H9 (cell line): ENCODE measurements around the gene ADAMTS2. TPM values are rescaled to one million over a fixed set of nuclear protein-coding genes. Genes with fewer than 3 reads are reported as not detected.

Experiments
- DNase-seq: peaks from one replicate; pipeline ENCODE4 v3.0.0-alpha.2; 2017
- H2AFZ ChIP-seq: one replicate; pipeline ENCODE4 v1.6.1; 2013; ENCODE audit warnings: mild to moderate bottlenecking, low read length, control low read depth, moderate library complexity
- H2AK5ac ChIP-seq: 2 replicates; pipeline ENCODE4 v1.6.1; 2013; ENCODE audit warnings: low read length, control low read depth, mixed read lengths; ENCODE audit not compliant: insufficient read length
- H2BK120ac ChIP-seq: one replicate; pipeline ENCODE4 v1.6.1; 2013; ENCODE audit warnings: low read depth, mild to moderate bottlenecking, low read length, control low read depth, inconsistent platforms; ENCODE audit not compliant: poor library complexity, severe bottlenecking
- H2BK12ac ChIP-seq: 2 replicates; pipeline ENCODE4 v1.6.1; 2013; ENCODE audit warnings: low read length, control low read depth, mixed read lengths, low read depth; ENCODE audit not compliant: insufficient read length
- H2BK15ac ChIP-seq: 2 replicates; pipeline ENCODE4 v1.6.1; 2013; ENCODE audit warnings: low read depth, low read length, control low read depth
- H2BK20ac ChIP-seq: one replicate; pipeline ENCODE4 v1.6.1; 2013; ENCODE audit warnings: low read depth, mild to moderate bottlenecking, low read length, control low read depth, inconsistent platforms; ENCODE audit not compliant: poor library complexity, severe bottlenecking
- H2BK5ac ChIP-seq: 2 replicates; pipeline ENCODE4 v1.6.1; 2013; ENCODE audit warnings: low read length, control low read depth, mixed read lengths; ENCODE audit not compliant: insufficient read length
- H3K14ac ChIP-seq: 2 replicates; pipeline ENCODE4 v1.6.1; 2013; ENCODE audit warnings: low read length, control low read depth; ENCODE audit not compliant: insufficient read depth
- H3K18ac ChIP-seq: 2 replicates; pipeline ENCODE4 v1.6.1; 2013; ENCODE audit warnings: low read depth, mild to moderate bottlenecking, mixed read lengths, low read length, control low read depth; ENCODE audit not compliant: insufficient read length
- H3K23ac ChIP-seq: 2 replicates; pipeline ENCODE4 v1.6.1; 2013; ENCODE audit warnings: low read length, control low read depth, mixed read lengths, low read depth; ENCODE audit not compliant: insufficient read length
- H3K23me2 ChIP-seq: 2 replicates; pipeline ENCODE4 v1.6.1; 2013; ENCODE audit warnings: low read depth, mild to moderate bottlenecking, mixed read lengths, low read length, control low read depth; ENCODE audit not compliant: insufficient read length, poor library complexity, severe bottlenecking
- H3K27ac ChIP-seq: 2 replicates; pipeline ENCODE4 v1.5.1; 2013; ENCODE audit warnings: low read length, control low read depth, mixed read lengths, low read depth; ENCODE audit not compliant: insufficient read length
- H3K27me3 ChIP-seq: 2 replicates; pipeline ENCODE4 v1.6.1; 2013; ENCODE audit warnings: low read length, control low read depth, inconsistent platforms; ENCODE audit not compliant: insufficient read depth
- H3K4ac ChIP-seq: 2 replicates; pipeline ENCODE4 v1.6.1; 2013; ENCODE audit warnings: low read depth, mild to moderate bottlenecking, control low read depth, inconsistent platforms, low read length, moderate library complexity
- H3K4me1 ChIP-seq: 2 replicates; pipeline ENCODE4 v1.6.1; 2013; ENCODE audit warnings: low read length, control low read depth, inconsistent platforms; ENCODE audit not compliant: insufficient read depth
- H3K4me2 ChIP-seq: 2 replicates; pipeline ENCODE4 v1.6.1; 2013; ENCODE audit warnings: low read length, control low read depth, mixed read lengths; ENCODE audit not compliant: insufficient read length, insufficient read depth
- H3K56ac ChIP-seq: 2 replicates; pipeline ENCODE4 v1.6.1; 2013; ENCODE audit warnings: low read depth, mild to moderate bottlenecking, mixed read lengths, low read length, control low read depth; ENCODE audit not compliant: insufficient read length
- H3K79me1 ChIP-seq: 2 replicates; pipeline ENCODE4 v1.6.1; 2013; ENCODE audit warnings: low read depth, mild to moderate bottlenecking, moderate library complexity, low read length, control low read depth, inconsistent platforms; ENCODE audit not compliant: insufficient read depth, poor library complexity, severe bottlenecking
- H3K79me2 ChIP-seq: 2 replicates; pipeline ENCODE4 v1.6.1; 2013; ENCODE audit warnings: low read length, control low read depth, inconsistent platforms; ENCODE audit not compliant: insufficient read depth
- H3K9ac ChIP-seq: 2 replicates; pipeline ENCODE4 v1.6.1; 2013; ENCODE audit warnings: low read length, control low read depth, mixed read lengths; ENCODE audit not compliant: insufficient read length; ENCODE audit errors: extremely low read depth
- H3K9me3 ChIP-seq: one replicate; pipeline ENCODE4 v1.6.1; 2013; ENCODE audit warnings: low read depth, low read length, inconsistent platforms; ENCODE audit not compliant: control insufficient read depth
- H3T11ph ChIP-seq: one replicate; pipeline ENCODE4 v1.6.1; 2013; ENCODE audit warnings: mild to moderate bottlenecking, low read length, control low read depth, inconsistent platforms
- H4K20me1 ChIP-seq: one replicate; pipeline ENCODE4 v1.6.1; 2013; ENCODE audit not compliant: control insufficient read depth, insufficient read length, insufficient read depth
- H4K5ac ChIP-seq: 2 replicates; pipeline ENCODE4 v1.6.1; 2013; ENCODE audit warnings: low read depth, mild to moderate bottlenecking, mixed read lengths, low read length, control low read depth; ENCODE audit not compliant: insufficient read length
- H4K8ac ChIP-seq: replicated peaks from 2 replicates; pipeline ENCODE4 v1.6.1; 2013; ENCODE audit warnings: low read length, control low read depth, mixed read lengths, low read depth; ENCODE audit not compliant: insufficient read length
- H4K91ac ChIP-seq: 2 replicates; pipeline ENCODE4 v1.6.1; 2013; ENCODE audit warnings: low read depth, mild to moderate bottlenecking, moderate library complexity, mixed read lengths, low read length, control low read depth; ENCODE audit not compliant: insufficient read length
- H3K27ac Mint-ChIP-seq, 3 experiments: 2 replicates in 2 of 3; 3 replicates in 1 of 3; pipeline ENCODE4 v1.8.0; 2020 to 2021; ENCODE audit warnings: mixed read lengths in 3 of 3, mild to moderate bottlenecking in 1 of 3, moderate library complexity in 1 of 3
- H3K27me3 Mint-ChIP-seq: 2 replicates; pipeline ENCODE4 v1.8.0; 2021; ENCODE audit warnings: low read depth, mild to moderate bottlenecking, moderate library complexity, mixed read lengths
- H3K36me3 Mint-ChIP-seq, 3 experiments: 2 replicates in 2 of 3; 3 replicates in 1 of 3; pipeline ENCODE4 v1.8.0; 2020 to 2021; ENCODE audit warnings: low read depth in 3 of 3, mixed read lengths in 3 of 3; ENCODE audit not compliant: insufficient read depth in 1 of 3
- H3K4me1 Mint-ChIP-seq, 2 experiments: 2 replicates each; pipeline ENCODE4 v1.8.0; 2020; ENCODE audit warnings: mixed read lengths in 2 of 2
- H3K4me3 Mint-ChIP-seq, 2 experiments: 2 replicates in 1 of 2; 3 replicates in 1 of 2; pipeline ENCODE4 v1.8.0; 2020 to 2021; ENCODE audit warnings: mild to moderate bottlenecking in 2 of 2, mixed read lengths in 2 of 2, moderate library complexity in 1 of 2
- H3K9me3 Mint-ChIP-seq, 2 experiments: 2 replicates in 1 of 2; 3 replicates in 1 of 2; pipeline ENCODE4 v1.8.0; 2020; ENCODE audit warnings: mild to moderate bottlenecking in 2 of 2, mixed read lengths in 2 of 2, moderate library complexity in 1 of 2
- CTCF ChIP-seq: fragments of 200-600 bp; sonication (generic); conservative IDR thresholded peaks from 3 replicates; pipeline ENCODE4 v1.8.0; 2021; ENCODE audit warnings: antibody characterized with exemption, mild to moderate bottlenecking
- WGBS: extraction: QIAGEN DNeasy Blood & Tissue Kit; methylation state at CpG from one replicate; pipeline ENCODE4 v1.1.7; 2013; ENCODE audit warnings: missing lambda C conversion rate, low lambda C conversion rate, mixed read lengths; ENCODE audit not compliant: insufficient read length; ENCODE audit errors: extremely low coverage; 5-methylcytosine and 5-hydroxymethylcytosine counted together
- total RNA-seq: library from RNA; stranded (reverse); gene quantifications from 2 replicates; pipeline ENCODE4 v1.2.1, GENCODE V29; 2021

The ADAMTS2 gene
- total RNA-seq, 1 experiment from 2014 or later: 5.4 TPM

DNA sequence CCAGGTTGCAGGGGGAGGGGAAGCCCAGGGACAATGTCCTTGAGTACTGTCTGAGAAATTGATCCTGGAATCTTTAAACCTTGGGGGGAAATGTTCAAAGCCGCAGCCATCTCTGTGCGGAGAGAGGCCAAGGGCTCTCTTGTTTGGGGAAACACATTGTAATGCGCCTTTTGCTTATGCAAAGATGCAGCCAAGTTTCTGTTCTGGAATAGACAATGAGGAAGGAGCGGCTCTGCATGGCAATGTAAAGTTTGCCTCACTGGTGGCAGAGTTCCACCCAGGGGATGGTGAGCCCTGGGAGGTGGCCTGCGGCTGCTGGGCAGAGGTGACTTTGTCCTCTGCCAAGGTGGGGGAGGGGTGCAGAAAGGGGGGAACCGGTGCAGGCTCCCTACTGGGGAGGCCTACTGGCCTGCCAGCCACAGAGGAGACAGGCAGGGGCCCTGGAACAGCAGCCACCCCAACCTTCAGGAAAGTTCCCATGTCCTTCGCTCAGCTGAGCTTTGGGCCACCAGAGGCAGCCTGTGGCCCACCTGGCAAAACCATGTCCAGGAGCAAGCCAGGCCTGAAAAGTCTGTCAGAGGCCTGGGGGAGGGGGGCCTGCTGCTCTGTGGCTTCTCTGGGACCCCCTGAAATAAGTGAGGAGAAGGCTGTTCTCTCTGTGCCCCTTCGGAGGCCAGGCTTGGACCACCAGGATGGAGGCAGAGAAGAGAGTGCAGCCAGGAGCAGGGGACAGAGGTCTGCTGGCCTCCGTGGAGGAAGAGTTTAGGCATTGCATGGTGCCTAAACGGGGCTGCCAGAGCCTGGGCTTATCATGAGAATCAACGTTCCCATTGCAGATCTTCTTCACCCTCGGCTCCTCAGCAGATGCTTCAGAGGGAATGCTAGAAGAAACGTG is 157.3 kb downstream of the ADAMTS2 start:
- Histone ChIP-seq H3T11ph (no peak overlapping the region), H3K4me2 (peak overlapping the region; percentile 9), H3K9ac (no peak overlapping the region), H2AFZ (no peak overlapping the region), H3K79me2 (no peaks in the 10 kb centered on the region), H3K79me1 (no peaks in the 10 kb centered on the region), H2BK120ac (no peak overlapping the region), H3K23ac (no peak overlapping the region), H2BK12ac (no peak overlapping the region), H3K27me3 (no peaks in the 10 kb centered on the region), H3K4ac (no peak overlapping the region), H3K18ac (no peak overlapping the region), H2BK5ac (no peak overlapping the region), H2BK20ac (no peak overlapping the region), H3K9me3 (no peaks in the 10 kb centered on the region), H4K8ac (no peak overlapping the region), H4K5ac (no peak overlapping the region), H2BK15ac (no peak overlapping the region), H3K56ac (no peak overlapping the region), H3K23me2 (no peaks in the 10 kb centered on the region), H3K4me1 (peaks cover 8% of the 10 kb centered on the region; the same call in 1 of the 2 replicates), H3K27ac (no peak overlapping the region), H4K91ac (no peak overlapping the region), H2AK5ac (no peak overlapping the region), H4K20me1 (no peaks in the 10 kb centered on the region), H3K14ac (0 out of 2 replicates have a peak overlapping the region, but pooled peaks have one; percentile 34)
- Mint-ChIP-seq H3K9me3 (no peaks in the 10 kb centered on the region; a peak in 1 of 5 replicates), H3K4me1 (peaks cover 63 to 76% of the 10 kb centered on the region in 2 experiments), H3K27me3 (no peaks in the 10 kb centered on the region; the same call in 1 of the 2 replicates), H3K27ac (peak overlapping the region; percentile 17 to 92 (median 44); a peak in 3 of 7 replicates), H3K4me3 (peak overlapping the region in 1 of 2 experiments; percentile 13; a peak in 2 of 5 replicates), H3K36me3 (0 out of 7 replicates have a peak, but pooled peaks cover 0 to 3% (median 2%) of the 10 kb centered on the region in 3 experiments)
- no peak for TF ChIP-seq CTCF
- DNase-seq: no peak
- no CpG with 5 or more reads among the region's 13 CpGs for WGBS
